HEK293T (cell line): Measurements from ENCODE around the gene OGG1.

ENCODE experiments used
- ARNT ChIP-seq: fragments of 450-650 bp; IDR thresholded peaks from 2 replicates; pipeline ENCODE4 v1.6.1; 2017; ENCODE audit warnings: mild to moderate bottlenecking
- BHLHE40 ChIP-seq: fragments of 450-650 bp; IDR thresholded peaks from 2 replicates; pipeline ENCODE4 v1.6.1; 2016; ENCODE audit warnings: mild to moderate bottlenecking, moderate library complexity, borderline replicate concordance
- CTBP1 ChIP-seq: fragments of 450-650 bp; IDR thresholded peaks from 2 replicates; pipeline ENCODE4 v1.6.1; 2016; ENCODE audit warnings: borderline replicate concordance
- ELF4 ChIP-seq: fragments of 450-650 bp; IDR thresholded peaks from 2 replicates; pipeline ENCODE4 v1.6.1; 2017; ENCODE audit warnings: antibody characterized with exemption
- FOXA1 ChIP-seq: fragments of 450-650 bp; IDR thresholded peaks from 2 replicates; pipeline ENCODE4 v1.6.1; 2016; ENCODE audit warnings: mild to moderate bottlenecking
- FOXK2 ChIP-seq: fragments of 450-650 bp; IDR thresholded peaks from 2 replicates; pipeline ENCODE4 v1.6.1; 2016; ENCODE audit warnings: mild to moderate bottlenecking
- FOXM1 ChIP-seq: fragments of 450-650 bp; IDR thresholded peaks from 2 replicates; pipeline ENCODE4 v1.6.1; 2017; ENCODE audit warnings: mild to moderate bottlenecking, borderline replicate concordance
- HDGF ChIP-seq: fragments of 450-650 bp; IDR thresholded peaks from 2 replicates; pipeline ENCODE4 v1.6.1; 2017; ENCODE audit warnings: antibody characterized with exemption, borderline replicate concordance
- LEF1 ChIP-seq: fragments of 450-650 bp; IDR thresholded peaks from 2 replicates; pipeline ENCODE4 v1.6.1; 2017; ENCODE audit warnings: mild to moderate bottlenecking, borderline replicate concordance
- NFRKB ChIP-seq: fragments of 450-650 bp; IDR thresholded peaks from 2 replicates; pipeline ENCODE4 v1.6.1; 2016; ENCODE audit warnings: mild to moderate bottlenecking, moderate library complexity
- SP1 ChIP-seq: fragments of 450-650 bp; IDR thresholded peaks from 2 replicates; pipeline ENCODE4 v1.6.1; 2017
- SUZ12 ChIP-seq: fragments of 450-650 bp; IDR thresholded peaks from 2 replicates; pipeline ENCODE4 v1.6.1; 2016; ENCODE audit warnings: mild to moderate bottlenecking
- ZNF384 ChIP-seq: fragments of 450-650 bp; IDR thresholded peaks from 2 replicates; pipeline ENCODE4 v1.6.1; 2016
- TF ChIP-seq, protein P1 (sequence below): fragments of 450-650 bp; IDR thresholded peaks from 2 replicates; pipeline ENCODE4 v1.6.1; 2016

DNA sequence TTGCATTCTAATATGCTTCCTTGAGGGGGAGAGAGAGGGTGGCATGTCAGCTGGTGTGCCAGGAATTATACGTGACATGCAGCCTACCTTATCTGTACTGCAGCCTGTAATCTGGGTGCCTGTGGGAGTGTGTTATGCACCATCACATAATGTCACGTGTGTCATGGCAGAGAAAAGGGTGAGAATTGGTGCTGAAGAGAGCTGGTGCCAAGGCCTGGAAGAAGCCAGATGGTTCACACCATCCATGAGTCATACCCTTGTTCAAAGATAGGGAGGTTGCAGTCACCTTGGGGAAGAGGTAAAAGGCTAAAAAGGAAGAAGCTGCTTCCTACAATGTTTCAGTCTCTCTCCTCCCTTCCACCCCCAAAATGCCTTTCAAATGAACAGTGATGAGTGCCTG is 12.9 kb upstream of the OGG1 start:
- TF ChIP-seq NFRKB, result no peak
- no peak for TF ChIP-seq HDGF
- TF ChIP-seq, protein P1, sequence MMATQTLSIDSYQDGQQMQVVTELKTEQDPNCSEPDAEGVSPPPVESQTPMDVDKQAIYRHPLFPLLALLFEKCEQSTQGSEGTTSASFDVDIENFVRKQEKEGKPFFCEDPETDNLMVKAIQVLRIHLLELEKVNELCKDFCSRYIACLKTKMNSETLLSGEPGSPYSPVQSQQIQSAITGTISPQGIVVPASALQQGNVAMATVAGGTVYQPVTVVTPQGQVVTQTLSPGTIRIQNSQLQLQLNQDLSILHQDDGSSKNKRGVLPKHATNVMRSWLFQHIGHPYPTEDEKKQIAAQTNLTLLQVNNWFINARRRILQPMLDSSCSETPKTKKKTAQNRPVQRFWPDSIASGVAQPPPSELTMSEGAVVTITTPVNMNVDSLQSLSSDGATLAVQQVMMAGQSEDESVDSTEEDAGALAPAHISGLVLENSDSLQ, result no peak
- TF ChIP-seq ARNT, result no peak
- no peak for TF ChIP-seq LEF1
- TF ChIP-seq FOXM1, result no peak
- no peak for TF ChIP-seq BHLHE40
- no peak for TF ChIP-seq FOXA1
- TF ChIP-seq CTBP1, result no peak
- TF ChIP-seq ELF4, result no peak
- no peak for TF ChIP-seq ZNF384
- TF ChIP-seq SUZ12, result no peak
- no peak for TF ChIP-seq SP1
- TF ChIP-seq FOXK2, result no peak
